HG02938 (cell line): ENCODE results near the gene CXCR2.
"Not testable (repeated sequence)": the region's sequence is repeated elsewhere in the genome, so short reads cannot be mapped to it uniquely, and the experiment has no call there.

Source experiments
- ATAC-seq: cut with Tn5 transposase; IDR thresholded peaks from one replicate; pipeline ENCODE4 v1.9.1; 2021; ENCODE audit warnings: mild to moderate bottlenecking, moderate library complexity; ENCODE audit not compliant: unreplicated experiment

The CXCR2 gene

DNA sequence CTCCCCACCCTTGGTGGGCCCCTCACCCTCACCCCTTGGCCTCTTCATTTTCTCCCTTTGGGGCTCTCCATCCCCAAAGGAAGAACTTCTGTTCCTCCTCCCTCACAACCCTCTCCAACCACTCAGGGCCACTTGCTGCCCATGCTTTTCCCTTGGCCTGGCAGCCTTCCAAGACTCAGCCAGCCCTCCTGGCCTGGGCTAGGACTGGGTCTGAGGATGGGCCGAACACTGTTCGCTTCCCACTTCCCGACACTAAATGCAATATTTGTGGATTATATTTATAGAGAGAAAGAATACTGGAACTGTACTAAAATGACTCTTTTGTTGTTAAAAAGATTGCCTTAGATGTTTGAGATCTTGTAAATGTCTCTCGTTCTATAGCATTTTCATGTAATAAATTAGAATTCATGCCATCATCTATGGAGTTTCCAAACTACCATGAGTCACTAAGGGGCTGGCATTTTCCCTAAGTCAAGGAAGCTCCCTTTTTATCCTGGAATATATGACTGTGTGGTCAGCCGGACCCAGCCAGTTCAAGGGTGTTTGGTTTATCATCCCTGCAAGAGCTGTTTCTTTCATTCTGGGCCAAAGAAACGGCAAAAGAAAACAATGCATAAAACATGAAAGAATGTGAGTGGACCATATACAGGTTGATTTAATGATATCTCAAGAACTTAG is 3.8 kb downstream of the CXCR2 start:
- no peak for ATAC-seq

DNA sequence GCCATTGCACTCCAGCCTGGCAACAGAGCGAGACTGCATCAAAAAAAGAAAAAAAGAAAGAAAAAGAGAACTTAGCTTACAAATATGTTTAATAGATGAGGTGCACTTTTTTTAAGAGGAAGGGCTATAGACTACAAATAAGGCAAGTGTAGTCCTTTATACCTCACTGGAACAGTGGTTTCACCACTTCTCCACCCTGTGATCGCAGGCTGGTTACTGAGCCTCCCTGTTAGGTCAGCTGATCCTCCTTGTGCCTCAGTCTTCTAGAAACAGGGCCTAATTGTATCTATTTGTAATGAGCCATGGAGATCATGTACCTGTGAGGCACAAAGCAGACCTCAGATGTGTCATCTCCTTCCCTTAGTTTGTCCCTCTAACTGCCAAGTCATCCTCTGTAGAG is 4.5 kb downstream of the CXCR2 start:
- no peak for ATAC-seq

DNA sequence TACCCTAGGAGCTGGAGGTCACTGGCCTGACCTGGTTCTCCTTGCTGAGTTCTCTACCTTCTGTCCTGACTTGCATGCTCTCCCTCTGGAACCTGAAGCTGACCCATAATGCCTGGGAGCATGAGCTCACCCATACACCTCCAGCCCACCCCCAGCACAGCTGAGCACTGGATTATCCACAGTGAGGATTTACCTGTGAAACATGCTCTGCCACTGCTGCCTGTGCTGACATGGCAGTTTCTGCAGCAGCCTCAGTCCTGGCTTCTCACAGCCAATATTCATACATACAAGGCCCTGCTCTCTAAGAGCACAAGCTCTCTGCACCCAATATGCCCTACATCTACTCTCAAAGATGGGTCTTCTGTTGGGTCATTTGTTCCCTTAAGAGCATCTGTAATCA is 5.0 kb downstream of the CXCR2 start:
- no peak for ATAC-seq

DNA sequence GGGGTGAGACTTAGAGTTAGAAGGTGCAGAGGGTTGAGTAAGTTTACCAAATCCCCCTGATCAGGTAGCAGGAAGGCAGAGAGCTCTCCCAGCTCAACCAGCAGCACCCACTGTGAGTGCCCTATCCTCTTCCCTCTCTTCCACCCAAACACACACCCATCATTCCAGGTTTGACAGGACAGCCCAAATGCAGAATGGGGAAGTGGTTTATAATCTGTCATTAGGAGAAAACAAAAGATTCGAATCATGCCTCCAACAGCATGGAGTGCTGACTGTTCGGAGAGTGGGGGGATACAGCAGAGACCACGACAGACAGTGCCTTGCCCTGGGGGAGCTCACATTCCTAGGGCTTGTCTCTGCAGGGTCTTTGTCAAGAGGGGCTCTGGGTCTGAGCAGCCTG is 11.7 kb downstream of the CXCR2 start:
- ATAC-seq, result no peak

DNA sequence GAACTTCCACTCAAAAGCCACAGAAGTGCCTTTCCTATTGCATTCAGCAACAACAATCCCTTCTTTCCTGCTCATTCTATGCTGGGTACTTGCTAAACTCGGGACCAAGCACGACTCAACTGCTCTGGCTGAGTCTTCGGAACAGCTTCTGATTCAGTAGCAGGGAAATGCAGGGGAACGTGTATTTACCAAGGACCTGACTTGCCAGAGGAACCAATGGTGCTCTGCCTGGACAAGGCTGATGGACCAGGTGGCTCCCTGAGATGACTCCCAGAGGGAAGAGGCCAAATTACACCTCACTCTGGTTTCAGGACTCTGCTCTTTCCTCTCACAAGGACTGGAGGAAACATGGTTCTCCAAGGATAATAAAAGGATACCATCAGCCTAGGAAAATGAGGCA is 12.2 kb downstream of the CXCR2 start:
- no peak for ATAC-seq

DNA sequence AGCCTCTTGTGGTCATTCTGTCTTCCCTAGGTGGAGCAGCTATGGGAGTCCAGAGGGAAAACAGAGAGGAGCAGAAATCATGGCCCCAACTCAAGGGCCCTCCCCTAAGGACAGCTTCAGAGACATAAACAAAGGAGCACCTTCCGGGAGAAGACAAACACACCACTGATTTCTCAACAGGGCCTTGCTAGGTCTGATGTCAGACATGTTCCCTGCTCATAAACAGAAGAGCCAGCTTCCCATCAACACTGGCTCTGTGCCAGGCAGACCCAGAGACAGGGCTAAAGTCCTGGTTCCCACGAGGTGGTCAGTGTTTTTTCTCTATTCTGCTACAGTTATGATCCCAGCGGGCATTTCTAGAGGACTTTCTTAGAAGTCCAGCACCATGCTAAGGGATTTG is 19.3 kb downstream of the CXCR2 start:
- no peak for ATAC-seq

DNA sequence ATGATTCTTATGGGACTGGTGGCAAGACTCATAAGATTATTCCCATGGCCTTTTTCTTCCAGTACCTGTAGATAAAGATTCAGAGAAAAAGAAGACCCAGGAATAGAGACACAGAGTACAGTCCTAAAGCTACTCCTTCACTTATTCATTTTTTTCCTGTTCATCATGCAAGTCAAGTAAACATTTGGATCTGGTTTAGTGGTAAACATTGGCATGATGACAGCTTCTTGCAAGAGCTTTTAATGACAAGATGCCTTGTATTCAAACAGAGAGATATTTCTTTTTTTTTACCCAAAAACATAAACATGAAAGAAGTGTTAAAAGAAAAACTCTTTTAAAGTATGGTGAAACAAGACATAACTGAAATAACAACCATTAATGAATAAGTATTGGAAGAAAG is 20.2 kb downstream of the CXCR2 start:
- ATAC-seq, result no peak

DNA sequence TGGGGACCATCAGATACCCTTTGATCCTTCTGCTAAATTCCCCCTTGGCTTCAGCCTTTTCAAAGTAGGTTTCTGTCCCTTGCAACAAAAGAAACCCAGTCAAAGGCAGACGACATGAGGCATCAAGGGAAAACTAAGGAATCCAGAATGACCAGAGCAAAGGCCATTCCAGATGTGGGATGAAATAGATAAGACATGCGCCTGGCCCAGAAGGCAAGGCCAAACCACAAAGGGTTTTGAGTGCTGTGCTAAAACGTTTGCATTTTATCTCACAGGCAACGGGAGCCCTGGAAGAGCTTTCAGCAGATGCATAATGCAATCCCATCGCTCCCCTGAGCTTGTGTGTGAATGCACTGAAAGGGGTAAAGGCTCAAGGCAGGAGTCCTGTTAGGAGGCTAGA is 23.3 kb downstream of the CXCR2 start:
- no peak for ATAC-seq

DNA sequence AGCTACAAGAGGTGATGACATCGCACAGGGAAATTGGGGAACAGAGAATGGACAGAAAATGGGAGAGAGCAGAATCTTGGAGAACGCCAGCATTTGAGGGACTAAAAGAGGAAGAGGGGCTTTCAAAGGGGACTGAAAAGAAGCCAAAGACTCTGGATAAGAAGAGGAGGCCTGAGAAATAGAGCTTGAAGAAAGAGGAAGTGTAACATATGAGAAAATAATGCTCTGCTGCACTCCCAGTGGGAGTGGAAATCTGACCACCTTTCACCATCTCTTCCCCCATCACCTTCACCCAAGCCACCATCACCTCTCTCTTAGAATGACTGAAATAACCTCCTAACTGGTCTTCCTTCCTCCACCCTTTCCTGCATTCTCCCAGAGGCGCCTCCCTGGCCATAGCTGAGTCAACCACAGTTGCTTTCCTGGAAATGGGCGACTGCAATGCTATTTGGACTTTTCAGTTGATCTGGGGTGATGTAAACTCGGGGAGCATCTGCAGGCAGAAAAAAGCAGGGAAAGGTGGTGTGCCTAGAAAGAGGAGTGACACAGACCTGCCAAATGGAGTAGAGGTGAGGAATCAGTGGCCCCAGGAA is 24.1 kb downstream of the CXCR2 start:
- no peak for ATAC-seq

DNA sequence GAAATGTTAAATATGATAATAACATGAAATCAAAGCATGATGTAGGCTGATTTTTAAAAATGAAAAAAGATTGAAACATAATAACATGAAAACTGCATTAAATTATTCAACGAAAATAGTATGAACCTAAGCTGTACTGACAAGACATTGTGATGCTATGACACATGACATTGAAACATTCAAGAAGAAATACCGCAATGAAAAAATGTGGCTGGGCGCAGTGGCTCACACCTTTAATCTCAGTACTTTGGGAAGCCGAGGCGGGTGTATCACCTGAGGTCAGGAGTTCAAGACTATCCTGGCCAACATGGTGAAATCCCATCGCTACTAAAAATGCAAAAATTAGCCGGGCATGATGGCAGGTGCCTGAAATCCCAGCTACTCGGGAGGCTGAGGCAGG is 26.3 kb downstream of the CXCR2 start:
- no peak for ATAC-seq

DNA sequence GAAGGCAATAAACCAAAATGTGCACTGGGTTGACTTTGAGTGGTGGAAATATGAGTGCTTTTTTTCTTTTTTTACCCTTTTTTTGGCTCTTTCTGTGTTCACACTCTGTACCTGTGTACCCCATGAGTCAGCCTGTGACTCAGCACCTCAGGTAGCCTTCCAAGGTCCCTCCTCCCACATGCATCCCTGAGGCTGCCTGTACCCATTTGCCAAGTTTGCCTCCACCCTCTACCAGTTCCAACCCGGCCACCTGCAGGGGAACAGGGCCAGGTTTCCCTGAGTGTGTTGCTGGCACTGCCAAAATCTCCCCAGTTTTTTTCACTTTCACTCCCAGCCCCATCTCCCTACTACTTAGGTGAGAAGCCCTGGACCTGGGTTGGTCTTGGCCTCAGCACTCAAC is 26.9 kb downstream of the CXCR2 start:
- no peak for ATAC-seq

DNA sequence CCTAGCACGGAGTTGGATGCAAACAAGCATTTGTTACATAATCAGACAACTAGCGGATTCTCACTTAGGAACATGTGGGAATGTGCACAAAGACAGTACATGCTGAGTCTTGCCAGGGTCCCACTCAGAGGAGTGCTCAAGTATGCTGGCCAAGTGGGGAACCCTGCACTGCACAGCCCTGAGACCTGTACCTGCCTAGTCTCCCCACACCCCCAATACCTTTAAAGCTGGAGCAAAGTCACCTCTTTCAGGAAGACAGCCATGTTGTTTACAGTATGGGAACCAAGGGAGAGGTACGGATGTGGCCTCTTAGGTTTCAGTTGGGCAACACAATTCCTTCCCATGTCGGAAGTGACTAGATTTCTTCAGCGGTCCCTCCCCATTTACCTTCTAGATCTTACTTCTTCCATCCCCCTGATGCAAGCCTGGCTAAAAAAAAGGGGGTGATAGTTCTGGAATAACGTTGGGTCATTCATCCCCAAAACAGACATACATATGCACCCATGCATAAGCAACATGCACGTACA is 30.2 kb downstream of the CXCR2 start:
- ATAC-seq, result no peak

DNA sequence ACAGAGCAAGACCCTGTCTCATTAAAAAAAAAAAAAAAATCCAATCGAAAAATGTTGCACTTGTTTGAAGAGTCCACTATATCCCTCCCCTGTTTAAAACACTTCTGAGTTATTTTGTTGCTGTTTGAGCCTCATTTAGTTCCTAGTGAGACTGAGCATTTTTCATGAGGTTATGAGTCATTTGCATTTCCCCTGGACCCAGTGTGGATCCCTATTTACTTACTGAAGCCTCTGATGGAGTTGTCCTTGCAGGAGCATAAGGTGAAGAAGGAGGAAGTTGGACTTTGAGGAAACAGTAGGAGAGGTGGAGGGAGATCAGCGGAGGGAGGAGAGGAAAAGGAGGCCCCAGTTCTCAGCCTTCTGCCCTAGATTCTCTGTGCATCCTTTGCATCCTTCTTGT is 35.8 kb downstream of the CXCR2 start:
- no peak for ATAC-seq

DNA sequence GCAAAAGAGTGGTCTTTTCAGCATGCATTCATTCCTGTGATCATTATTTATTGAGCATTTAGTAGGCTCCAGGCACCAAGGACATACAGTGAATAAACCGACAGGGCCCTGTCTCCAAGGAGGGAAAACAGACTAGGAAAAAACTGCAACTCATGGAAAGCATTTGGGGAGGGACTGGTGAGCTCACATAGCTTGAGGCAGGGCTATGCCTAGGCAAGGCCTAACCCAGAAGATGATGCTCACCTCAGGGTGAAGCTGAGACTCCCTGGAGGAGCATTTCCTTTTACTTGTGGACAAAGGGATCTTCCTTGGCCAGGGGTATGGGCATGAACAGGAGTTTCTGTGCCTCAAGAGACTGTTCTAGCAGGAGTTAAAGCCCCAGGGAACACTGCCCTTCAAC is 37.0 kb downstream of the CXCR2 start:
- ATAC-seq, result no peak

DNA sequence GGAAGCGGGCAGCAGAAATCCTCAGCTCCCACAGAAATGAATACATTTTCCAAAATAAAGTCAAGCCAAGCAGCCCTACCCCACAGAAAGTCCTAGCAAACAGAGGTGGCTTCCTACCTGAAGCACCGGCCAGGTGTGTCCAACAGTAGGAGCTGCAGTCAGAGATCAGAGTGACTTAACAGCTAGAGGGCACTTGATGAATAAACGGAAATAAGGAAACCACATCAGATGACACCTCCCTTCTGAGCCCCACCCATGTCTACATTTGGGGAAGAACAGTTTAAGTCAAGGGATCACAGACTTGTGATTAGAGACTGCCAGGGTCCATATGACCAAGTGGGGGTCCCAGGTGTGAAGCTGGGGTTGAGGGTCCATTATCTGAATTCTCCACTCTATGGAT is 41.0 kb downstream of the CXCR2 start, which contains the start of gene CXCR1:
CXCR1 (minus strand) TSS at position 172 of the 400 bp plus-strand sequence. CDS start 1,751 bp downstream, outside the sequence.
- ATAC-seq, result no peak

DNA sequence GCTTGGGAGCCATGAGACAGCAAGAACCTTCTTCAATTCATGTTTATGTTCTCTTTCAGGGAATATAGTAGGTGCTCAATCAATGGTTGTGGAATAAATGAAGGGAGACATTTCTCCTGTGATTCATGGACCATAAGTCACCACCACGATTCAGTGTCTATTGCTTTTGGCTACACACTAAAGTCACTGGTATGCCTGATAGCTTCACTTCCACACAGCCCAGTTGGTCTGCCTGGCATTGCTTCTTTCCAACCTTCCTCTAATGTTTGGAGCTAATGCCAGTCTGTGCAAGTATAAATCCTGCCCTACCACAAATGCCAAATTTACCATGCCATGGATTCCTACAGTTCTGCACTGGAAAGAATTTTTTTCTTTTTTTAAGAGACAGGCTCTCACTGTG is 42.2 kb downstream of the CXCR2 start:
- no peak for ATAC-seq

DNA sequence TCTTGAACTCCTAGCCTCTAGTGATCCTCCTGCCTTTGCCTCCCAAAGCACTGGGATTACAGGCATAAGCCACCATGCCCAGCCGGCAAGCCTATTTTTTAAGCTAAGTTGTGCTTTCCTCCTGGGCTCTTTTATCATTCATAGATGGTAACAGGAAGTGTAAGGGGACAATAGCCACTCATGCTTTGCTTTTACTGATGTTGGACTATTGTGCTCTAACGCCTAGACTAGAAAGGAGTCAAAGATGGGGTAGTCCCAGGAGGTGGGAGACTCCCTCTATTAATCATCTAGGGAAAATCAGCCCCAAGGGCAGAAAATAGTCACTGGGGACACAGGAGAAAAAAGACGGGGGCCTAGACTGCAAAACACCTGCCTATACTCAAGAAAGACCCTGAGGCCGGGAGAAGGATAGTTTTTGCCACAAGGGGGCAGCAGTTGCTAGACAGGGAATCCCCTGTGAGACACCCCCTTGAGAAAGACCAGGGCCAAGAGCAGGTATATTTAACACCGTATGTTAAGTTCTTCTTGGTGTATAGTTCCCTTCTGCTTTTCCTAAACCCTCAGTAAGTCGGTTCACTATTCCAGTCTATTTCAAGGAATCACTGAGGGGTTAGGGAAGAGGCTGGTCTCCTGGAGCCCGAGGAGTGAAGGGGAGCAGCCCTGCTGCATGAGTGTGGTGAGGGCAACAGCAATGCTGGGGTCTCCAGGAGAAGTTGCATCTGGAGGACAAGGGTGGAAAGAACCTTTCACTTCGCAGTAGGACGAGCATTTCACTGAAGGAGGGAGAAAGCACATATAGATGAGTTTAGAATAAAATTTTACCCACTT is 43.0 kb downstream of the CXCR2 start:
- ATAC-seq, result no peak

DNA sequence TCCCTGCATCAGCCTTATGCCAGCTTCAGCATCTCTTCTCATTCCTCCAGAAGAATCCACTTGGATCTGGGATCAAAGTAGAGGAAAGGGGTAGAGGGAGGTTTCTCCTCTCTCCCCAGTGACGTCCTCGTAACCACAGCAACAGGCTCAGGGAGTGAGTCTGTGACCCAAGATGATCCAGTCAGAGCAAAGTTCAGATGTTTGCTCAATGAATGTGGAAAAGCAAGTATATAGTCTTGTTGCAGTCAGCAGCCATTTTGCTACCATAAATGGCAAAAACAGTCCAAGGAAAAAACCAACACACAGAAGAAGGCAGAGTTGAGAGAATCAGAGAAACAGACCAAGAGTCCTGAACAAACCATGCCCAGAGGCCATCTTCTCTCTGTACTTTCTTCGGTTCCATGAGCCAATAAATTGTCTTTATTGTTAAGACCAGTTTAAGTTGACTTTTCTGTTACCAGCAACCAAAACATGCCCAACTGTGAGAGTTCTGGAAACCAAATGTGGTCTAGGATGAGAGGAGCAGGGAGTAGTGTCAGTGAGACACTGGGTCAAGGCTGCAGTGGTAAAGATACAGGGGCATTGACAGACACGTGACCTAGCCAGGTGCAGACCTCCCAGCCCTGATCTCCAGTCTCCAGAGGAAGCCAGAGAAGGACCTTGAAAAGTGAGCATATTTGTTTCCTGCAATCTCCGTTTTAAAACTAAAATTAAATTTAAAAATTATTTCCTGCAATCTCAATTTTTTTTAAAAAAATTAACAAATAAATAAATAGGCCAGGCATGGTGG is 44.1 kb downstream of the CXCR2 start:
- ATAC-seq, result no peak

DNA sequence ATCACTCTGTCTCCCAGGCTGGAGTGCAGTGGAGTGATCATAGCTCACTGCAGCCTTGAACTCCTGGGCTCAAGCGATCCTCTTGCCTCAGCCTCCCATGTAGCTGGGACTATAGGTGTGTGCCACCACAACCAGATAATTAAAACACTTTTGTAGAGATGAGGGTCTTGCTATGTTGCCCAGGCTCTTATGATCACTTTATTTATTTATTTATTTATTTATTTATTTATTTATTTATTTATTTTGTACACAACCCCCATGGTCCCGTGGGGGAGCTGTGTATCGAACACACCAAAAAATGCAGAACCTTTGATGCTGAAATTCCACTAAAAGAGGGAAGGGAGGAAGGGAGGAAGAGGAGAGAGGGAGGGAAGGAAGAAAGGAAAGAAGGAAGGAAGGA is 45.9 kb downstream of the CXCR2 start:
- ATAC-seq, result not testable (repeated sequence)

DNA sequence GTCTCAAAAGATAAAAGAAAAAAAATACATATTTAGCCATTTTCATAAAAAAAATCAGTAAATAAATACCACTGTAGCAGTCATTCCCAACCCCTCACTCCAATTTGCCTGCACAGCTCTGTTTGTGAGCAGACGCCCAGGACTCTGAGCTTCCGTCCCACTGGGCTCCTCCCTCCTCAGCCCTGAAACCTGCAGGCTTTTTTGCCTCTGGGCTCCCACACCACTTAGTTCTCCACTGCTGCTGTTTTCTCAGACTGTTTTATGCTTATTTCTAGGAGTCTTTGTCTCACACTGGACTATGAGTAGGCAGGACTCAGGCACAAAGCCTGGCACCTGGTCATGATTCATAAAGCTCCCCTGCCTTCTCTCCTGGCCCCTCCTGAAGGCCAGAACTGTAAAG is 47.0 kb downstream of the CXCR2 start:
- ATAC-seq, result no peak

DNA sequence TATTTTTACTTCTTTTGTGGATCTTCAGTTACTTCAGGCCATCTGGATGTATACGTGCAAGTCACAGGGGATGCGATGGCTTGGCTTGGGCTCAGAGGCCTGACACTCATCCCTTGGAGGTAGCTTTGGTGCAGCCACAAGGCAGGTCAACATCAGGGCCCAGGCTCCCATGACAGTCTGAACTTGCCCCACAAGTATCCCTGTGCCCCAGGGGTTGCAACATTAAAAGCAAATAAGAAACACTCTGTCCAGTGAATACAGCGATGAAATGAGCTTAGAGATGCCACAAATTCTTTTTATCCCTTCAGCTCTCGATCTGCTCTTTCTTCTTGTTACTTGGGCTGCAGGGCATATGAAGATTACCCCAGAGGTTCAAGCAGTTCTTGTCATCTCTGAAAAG is 54.0 kb downstream of the CXCR2 start:
- ATAC-seq, result no peak
